NCI-H187 (cell line): Measurements from ENCODE around the gene STAG3.
A peak's percentile ranks its signal among the peaks of the same experiment; 100 is the strongest.
"Not testable (repeated sequence)": the region's sequence is repeated elsewhere in the genome, so short reads cannot be mapped to it uniquely, and the experiment has no call there.

Experiments
- DNase-seq, 2 experiments: peaks; one replicate each; lab custom pipeline; 2025; lab: John Stamatoyannopoulos, UW

The STAG3 gene

GRCh38 chr7:100247152-100247757 is 69.5 kb downstream of the STAG3 start:
- peak; percentile 35 to 69 for DNase-seq

DNA sequence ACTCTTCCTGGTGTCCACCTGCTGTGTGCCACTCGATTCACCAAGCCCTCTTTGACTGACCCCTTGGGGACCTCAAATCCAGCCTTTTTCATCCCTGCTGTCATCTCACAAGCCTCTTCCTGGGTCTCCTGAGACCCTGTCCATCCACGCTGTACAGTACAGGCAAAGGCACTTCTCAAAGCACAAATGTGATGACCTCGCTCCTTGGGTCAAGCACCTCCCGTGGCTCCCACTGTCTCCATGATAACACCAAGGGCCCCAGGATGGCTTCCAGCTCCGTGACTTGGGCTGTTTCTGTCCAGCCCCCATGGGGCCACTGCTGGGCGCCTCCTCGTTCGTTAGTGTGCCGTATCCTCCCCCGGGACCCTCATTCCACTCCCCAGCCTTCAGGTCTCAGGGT is 70.8 kb downstream of the STAG3 start:
- DNase-seq: no peak

DNA sequence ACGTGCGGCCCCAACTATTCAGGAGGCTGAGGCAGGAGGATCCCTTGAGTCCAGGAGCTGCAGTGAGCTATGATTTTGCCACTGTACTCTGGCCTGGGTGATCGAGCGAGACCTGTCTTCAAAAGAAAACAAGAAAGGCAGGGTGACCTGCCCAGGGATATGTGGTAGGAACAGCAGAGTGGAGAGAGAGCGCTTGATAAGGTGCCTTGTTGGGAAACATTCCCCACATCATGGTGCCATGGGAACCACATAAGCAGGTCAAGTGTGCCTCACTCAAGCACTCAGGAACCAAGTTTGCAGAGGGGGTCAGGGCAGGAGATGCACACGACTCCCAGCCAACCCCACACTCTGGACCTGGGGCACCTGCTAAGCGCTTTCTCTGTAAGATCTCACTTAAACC is 79.3 kb downstream of the STAG3 start:
- no peak for DNase-seq

DNA sequence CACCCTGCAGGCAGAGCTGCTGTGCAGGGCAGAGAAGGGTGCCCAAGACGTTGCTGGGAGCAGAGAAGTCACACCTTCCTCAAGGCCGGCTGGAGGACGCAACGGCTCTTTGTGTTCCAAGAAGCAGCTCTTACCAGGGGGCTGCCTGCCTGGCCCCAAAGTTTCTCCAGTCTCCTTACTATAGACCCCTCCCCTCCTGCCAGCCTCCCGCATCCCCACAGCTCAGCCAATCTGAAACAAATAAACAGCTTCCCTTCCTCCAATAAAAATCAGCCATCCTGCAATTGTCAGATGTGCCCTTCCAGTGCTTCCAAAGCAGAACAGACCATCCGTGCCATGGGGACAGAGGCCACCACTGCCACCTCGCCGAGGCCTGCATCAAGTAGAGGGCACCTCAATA is 82.3 kb downstream of the STAG3 start:
- not testable (repeated sequence) for DNase-seq

DNA sequence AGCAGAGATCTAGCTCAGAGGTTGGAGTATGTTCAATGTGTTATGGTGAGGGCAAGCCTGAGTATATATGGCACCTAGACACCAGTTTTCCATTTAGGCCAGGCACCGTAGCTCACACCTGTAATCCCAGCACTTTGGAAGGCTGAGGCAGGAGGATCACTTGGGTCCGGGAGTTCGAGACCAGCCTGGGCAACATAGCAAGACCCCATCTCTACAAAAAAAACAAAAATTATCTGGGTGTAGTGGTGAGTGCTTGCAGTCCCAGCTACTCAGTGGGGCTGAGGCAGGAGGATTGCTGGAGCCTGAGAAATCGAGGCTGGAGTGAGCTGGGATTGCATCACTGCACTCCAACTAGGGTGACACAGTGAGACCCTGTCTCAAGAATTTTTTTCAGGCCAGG is 85.2 kb downstream of the STAG3 start:
- not testable (repeated sequence) for DNase-seq
